HCT116 (cell line): ENCODE results near the gene COPG1. TPM values are rescaled to one million over a fixed set of nuclear protein-coding genes. Genes with fewer than 3 reads are reported as not detected.
A peak's percentile ranks its signal among the peaks of the same experiment; 100 is the strongest.

Source experiments
- ATAC-seq: fragments of 200-7000 bp; cut with Tn5 transposase; 2 replicates; pipeline ENCODE4 v1.9.1; 2020; ENCODE audit warnings: mild to moderate bottlenecking, moderate library complexity
- BruUV-seq: library from RNA; stranded (reverse); fragments of 400-500 nt; replicated peaks from 2 replicates; lab custom pipeline; 2021; lab: Mats Ljungman, UMichigan
- CTCF ChIA-PET: fragments of 300-600 bp; sonication (Branson Sonifier 250); formaldehyde crosslinking; loops from one replicate; lab custom pipeline; 2021; ENCODE audit warnings: antibody characterized with exemption; lab: Charles Lee
- POLR2A ChIA-PET: fragments of 300-600, 350-600 bp; sonication (Branson Sonifier 250); formaldehyde crosslinking; loops from one replicate; lab custom pipeline; 2021; ENCODE audit warnings: antibody characterized with exemption; lab: Charles Lee
- RAD21 ChIA-PET, 2 experiments: fragments of 300-600 bp; sonication (Branson Sonifier 250); formaldehyde crosslinking; loops; one replicate each; lab custom pipeline; 2023; ENCODE audit warnings: low total read pairs in 2 of 2; ENCODE audit not compliant: uncharacterized antibody in 2 of 2, unreplicated experiment in 2 of 2, low non-redundant PET in 1 of 2; lab: Charles Lee
- DNase-seq: peaks from one replicate; pipeline ENCODE4 v3.0.0-alpha.2; 2010; ENCODE audit warnings: low read depth, low spot score
- H2AFZ ChIP-seq: fragments of 200-600 bp; shearing (Covaris generic), sonication (generic); 2 replicates; pipeline ENCODE4 v1.6.1; 2017; ENCODE audit warnings: low read depth, mixed run types, mixed read lengths, antibody characterized with exemption, low read length; ENCODE audit not compliant: poor library complexity, severe bottlenecking
- H3K27ac ChIP-seq: 2 replicates; pipeline ENCODE4 v1.5.1; 2012; ENCODE audit warnings: low read depth, low read length
- H3K27me3 ChIP-seq: fragments of 200-600 bp; sonication (generic); 2 replicates; pipeline ENCODE4 v1.6.1; 2016; ENCODE audit warnings: mixed run types, low read length, mixed read lengths; ENCODE audit not compliant: insufficient read depth
- H3K36me3 ChIP-seq, 2 experiments: fragments of 200-500 bp in 1 of 2; fragments of 200-600 bp in 1 of 2; sonication (Bioruptor generic) in 1 of 2; sonication (generic) in 1 of 2; 2 replicates each; pipeline versions ENCODE4 v1.5.1 to v1.6.1; 2014 to 2016; ENCODE audit warnings: low read length in 2 of 2, inconsistent platforms in 1 of 2, mixed read lengths in 1 of 2, mixed run types in 1 of 2; ENCODE audit not compliant: insufficient read depth in 2 of 2, control insufficient read depth in 1 of 2
- H3K4me1 ChIP-seq, 2 experiments: fragments of 200-600 bp in 1 of 2; sonication (generic) in 1 of 2; 2 replicates each; pipeline versions ENCODE4 v1.5.1 to v1.6.1; 2012 to 2017; ENCODE audit warnings: low read length in 2 of 2, inconsistent platforms in 1 of 2, mild to moderate bottlenecking in 1 of 2, mixed read lengths in 1 of 2, mixed run types in 1 of 2, moderate library complexity in 1 of 2; ENCODE audit not compliant: insufficient read depth in 2 of 2, control insufficient read depth in 1 of 2
- H3K4me2 ChIP-seq: fragments of 200-600 bp; sonication (generic); 2 replicates; pipeline ENCODE4 v1.6.1; 2017; ENCODE audit warnings: mixed run types, low read length, mixed read lengths
- H3K4me3 ChIP-seq, 2 experiments: fragments of 200-600 bp in 1 of 2; sonication (generic) in 1 of 2; replicated peaks in 1 of 2; 2 replicates each; pipeline ENCODE4 v1.5.1; 2011 to 2016; ENCODE audit warnings: low read length in 2 of 2, control low read depth in 1 of 2, low read depth in 1 of 2, mild to moderate bottlenecking in 1 of 2, mixed read lengths in 1 of 2, mixed run types in 1 of 2
- H3K79me2 ChIP-seq: fragments of 200-600 bp; sonication (generic); 2 replicates; pipeline ENCODE4 v1.6.1; 2017; ENCODE audit warnings: mild to moderate bottlenecking, mixed run types, low read length, moderate library complexity, mixed read lengths; ENCODE audit not compliant: insufficient read depth
- H3K9ac ChIP-seq: fragments of 200-600 bp; sonication (generic); 2 replicates; pipeline ENCODE4 v1.6.1; 2016; ENCODE audit warnings: low read length, mixed read lengths
- H3K9me2 ChIP-seq: fragments of 200-600 bp; sonication (generic), shearing (Covaris generic); 2 replicates; pipeline ENCODE4 v1.6.1; 2017; ENCODE audit warnings: mixed run types, mild to moderate bottlenecking, moderate library complexity; ENCODE audit not compliant: insufficient read depth
- H3K9me3 ChIP-seq, 2 experiments: fragments of 200-500 bp in 1 of 2; fragments of 200-600 bp in 1 of 2; sonication (Bioruptor generic) in 1 of 2; sonication (generic) in 1 of 2; 2 replicates each; pipeline ENCODE4 v1.6.1; 2014 to 2017; ENCODE audit warnings: low read length in 2 of 2, mixed read lengths in 2 of 2, inconsistent platforms in 1 of 2, low read depth in 1 of 2, mild to moderate bottlenecking in 1 of 2, mixed run types in 1 of 2, moderate library complexity in 1 of 2; ENCODE audit not compliant: control insufficient read depth in 1 of 2, insufficient read depth in 1 of 2
- H4K20me1 ChIP-seq: fragments of 200-600 bp; sonication (generic), shearing (Covaris generic); 2 replicates; pipeline ENCODE4 v1.6.1; 2017; ENCODE audit warnings: mixed run types, mild to moderate bottlenecking, moderate library complexity; ENCODE audit not compliant: insufficient read depth
- CBX3 ChIP-seq: IDR thresholded peaks from 2 replicates; pipeline ENCODE4 v1.6.1; 2012; ENCODE audit warnings: low read depth
- CEBPB ChIP-seq: IDR thresholded peaks from 2 replicates; pipeline ENCODE4 v1.6.1; 2012; ENCODE audit warnings: low read depth
- ELF1 ChIP-seq: IDR thresholded peaks from 2 replicates; pipeline ENCODE4 v1.6.1; 2012; ENCODE audit warnings: low read depth, borderline replicate concordance
- EZH2 ChIP-seq: fragments of 200-600 bp; sonication (generic); IDR thresholded peaks from 2 replicates; pipeline ENCODE4 v1.6.1; 2017; ENCODE audit warnings: antibody characterized with exemption, mixed run types
- POLR2A ChIP-seq: IDR thresholded peaks from 2 replicates; pipeline ENCODE4 v1.7.0; 2011; ENCODE audit warnings: borderline replicate concordance; ENCODE audit not compliant: insufficient read depth, insufficient read length; ENCODE audit errors: extremely low read depth
- POLR2AphosphoS5 ChIP-seq: IDR thresholded peaks from 2 replicates; pipeline ENCODE4 v1.6.1; 2011; ENCODE audit warnings: mild to moderate bottlenecking, low read depth, low read length, moderate library complexity
- SP1 ChIP-seq: IDR thresholded peaks from 2 replicates; pipeline ENCODE4 v1.6.1; 2012; ENCODE audit warnings: low read depth
- TCF7L2 ChIP-seq: IDR thresholded peaks from 2 replicates; pipeline ENCODE4 v1.7.0; 2011; ENCODE audit warnings: borderline replicate concordance, inconsistent platforms; ENCODE audit not compliant: insufficient read depth, insufficient read length; ENCODE audit errors: extremely low read depth
- ZFX ChIP-seq: fragments of 450-650 bp; IDR thresholded peaks from 2 replicates; pipeline ENCODE4 v1.6.1; 2017
- intact Hi-C: fragments of 100-400 bp; cut with micrococcal nuclease; formaldehyde crosslinking; loops from 2 replicates; pipeline ENCODE4 v1.10.0; 2022
- total RNA-seq: library from RNA; stranded (reverse); gene quantifications from one replicate; pipeline ENCODE4 v1.2.1, GENCODE V29; 2021; ENCODE audit not compliant: unreplicated experiment
- TF ChIP-seq, protein P1 (sequence below): IDR thresholded peaks from 2 replicates; pipeline ENCODE4 v1.6.1; 2011; ENCODE audit warnings: mild to moderate bottlenecking, low read length, moderate library complexity; ENCODE audit not compliant: insufficient replicate concordance; ENCODE audit errors: extremely low read depth
- TF ChIP-seq, protein P2 (sequence below): IDR thresholded peaks from 2 replicates; pipeline ENCODE4 v1.6.1; 2012; ENCODE audit warnings: low read depth
- TF ChIP-seq, protein P3 (sequence below), 3 experiments: fragments of 200-600 bp in 1 of 3; sonication (generic) in 1 of 3; IDR thresholded peaks in 2 of 3; conservative IDR thresholded peaks in 1 of 3; 2 replicates each; pipeline ENCODE4 v1.5.1; 2012 to 2017; ENCODE audit warnings: low read depth in 2 of 3, low read length in 2 of 3, antibody characterized with exemption in 1 of 3, borderline replicate concordance in 1 of 3, control low read depth in 1 of 3, mild to moderate bottlenecking in 1 of 3, mixed read lengths in 1 of 3, mixed run types in 1 of 3, moderate library complexity in 1 of 3; ENCODE audit not compliant: insufficient read depth in 1 of 3

Gene COPG1
- total RNA-seq, 1 experiment from 2014 or later, result 182 TPM

DNA sequence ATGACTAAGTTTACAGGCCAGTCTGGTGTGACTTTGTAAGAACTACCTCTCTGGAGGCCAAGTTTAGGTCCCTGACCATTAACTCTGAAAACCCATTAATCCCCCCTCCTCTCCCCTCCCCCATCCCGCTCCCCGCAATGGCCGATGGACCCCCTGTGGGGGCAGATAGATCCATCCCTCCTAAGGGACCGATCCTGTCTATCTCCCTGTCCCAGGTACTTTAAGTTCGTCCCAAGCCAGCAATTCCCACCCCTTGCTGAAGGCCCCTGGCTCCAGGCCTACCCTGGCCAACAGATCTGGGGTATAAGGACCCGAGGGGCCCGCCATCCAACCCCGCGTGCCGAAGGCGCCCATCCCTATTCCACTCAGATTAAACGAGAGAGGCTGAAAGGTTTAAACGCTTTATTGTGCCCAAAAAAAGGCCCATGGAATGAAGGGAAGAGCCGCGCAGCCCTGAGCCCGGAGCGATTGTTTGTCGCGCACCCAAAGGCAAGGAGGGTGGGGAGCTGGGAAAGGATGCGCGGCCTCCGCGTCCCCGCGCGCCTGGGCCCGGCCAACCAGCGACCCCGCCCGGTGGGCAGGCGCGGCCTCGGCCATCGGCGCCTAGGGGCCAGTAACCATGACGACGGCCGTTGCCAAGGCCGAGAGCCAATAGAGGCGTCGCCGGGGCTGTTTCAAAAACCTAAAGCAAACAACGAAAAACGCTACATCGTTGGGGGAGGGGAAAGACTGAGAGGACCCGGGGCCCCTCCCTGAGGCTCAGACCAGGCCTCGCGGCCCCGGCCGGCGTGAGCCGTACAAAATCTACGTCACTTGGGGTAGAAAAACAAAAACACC lies 65.2 kb downstream of the COPG1 start:
- ATAC-seq (peak; percentile 52), DNase-seq (peak; percentile 51)
- Histone ChIP-seq H3K4me1 (peaks cover 14 to 34% of the 10 kb centered on the region in 2 experiments), H3K9me2 (no peaks in the 10 kb centered on the region), H3K9ac (peak overlapping the region; percentile 95), H3K4me3 (peak overlapping the region; percentile 85 to 93), H3K79me2 (peaks cover 7% of the 10 kb centered on the region; the same call in 1 of the 2 replicates), H2AFZ (no peak overlapping the region), H3K4me2 (peak overlapping the region; percentile 95), H3K9me3 (no peaks in the 10 kb centered on the region), H3K27me3 (no peaks in the 10 kb centered on the region), H3K27ac (peak overlapping the region; percentile 84), H4K20me1 (no peaks in the 10 kb centered on the region), H3K36me3 (no peaks in the 10 kb centered on the region)
- intact Hi-C loops, result no loop called here
- ChIA-PET POLR2A (interaction anchor here (0.9 to 2.4 kb wide), 3 partner anchors 14 to 311 kb away, joined by 3 to 11 read pairs (median 3); no protein-coding TSS in a partner anchor), RAD21 (no interaction called here), CTCF (interaction anchor here (0.7 kb wide), 1 partner anchor 10 kb away, joined by 3 read pairs; no protein-coding TSS in a partner anchor)
- no peak for TF ChIP-seq CBX3
- TF ChIP-seq, protein P1, sequence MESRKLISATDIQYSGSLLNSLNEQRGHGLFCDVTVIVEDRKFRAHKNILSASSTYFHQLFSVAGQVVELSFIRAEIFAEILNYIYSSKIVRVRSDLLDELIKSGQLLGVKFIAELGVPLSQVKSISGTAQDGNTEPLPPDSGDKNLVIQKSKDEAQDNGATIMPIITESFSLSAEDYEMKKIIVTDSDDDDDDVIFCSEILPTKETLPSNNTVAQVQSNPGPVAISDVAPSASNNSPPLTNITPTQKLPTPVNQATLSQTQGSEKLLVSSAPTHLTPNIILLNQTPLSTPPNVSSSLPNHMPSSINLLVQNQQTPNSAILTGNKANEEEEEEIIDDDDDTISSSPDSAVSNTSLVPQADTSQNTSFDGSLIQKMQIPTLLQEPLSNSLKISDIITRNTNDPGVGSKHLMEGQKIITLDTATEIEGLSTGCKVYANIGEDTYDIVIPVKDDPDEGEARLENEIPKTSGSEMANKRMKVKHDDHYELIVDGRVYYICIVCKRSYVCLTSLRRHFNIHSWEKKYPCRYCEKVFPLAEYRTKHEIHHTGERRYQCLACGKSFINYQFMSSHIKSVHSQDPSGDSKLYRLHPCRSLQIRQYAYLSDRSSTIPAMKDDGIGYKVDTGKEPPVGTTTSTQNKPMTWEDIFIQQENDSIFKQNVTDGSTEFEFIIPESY, result no peak
- no peak for TF ChIP-seq ZFX
- TF ChIP-seq POLR2AphosphoS5, result peak; percentile 70
- TF ChIP-seq CEBPB, result no peak
- no peak for TF ChIP-seq SP1
- TF ChIP-seq, protein P2, sequence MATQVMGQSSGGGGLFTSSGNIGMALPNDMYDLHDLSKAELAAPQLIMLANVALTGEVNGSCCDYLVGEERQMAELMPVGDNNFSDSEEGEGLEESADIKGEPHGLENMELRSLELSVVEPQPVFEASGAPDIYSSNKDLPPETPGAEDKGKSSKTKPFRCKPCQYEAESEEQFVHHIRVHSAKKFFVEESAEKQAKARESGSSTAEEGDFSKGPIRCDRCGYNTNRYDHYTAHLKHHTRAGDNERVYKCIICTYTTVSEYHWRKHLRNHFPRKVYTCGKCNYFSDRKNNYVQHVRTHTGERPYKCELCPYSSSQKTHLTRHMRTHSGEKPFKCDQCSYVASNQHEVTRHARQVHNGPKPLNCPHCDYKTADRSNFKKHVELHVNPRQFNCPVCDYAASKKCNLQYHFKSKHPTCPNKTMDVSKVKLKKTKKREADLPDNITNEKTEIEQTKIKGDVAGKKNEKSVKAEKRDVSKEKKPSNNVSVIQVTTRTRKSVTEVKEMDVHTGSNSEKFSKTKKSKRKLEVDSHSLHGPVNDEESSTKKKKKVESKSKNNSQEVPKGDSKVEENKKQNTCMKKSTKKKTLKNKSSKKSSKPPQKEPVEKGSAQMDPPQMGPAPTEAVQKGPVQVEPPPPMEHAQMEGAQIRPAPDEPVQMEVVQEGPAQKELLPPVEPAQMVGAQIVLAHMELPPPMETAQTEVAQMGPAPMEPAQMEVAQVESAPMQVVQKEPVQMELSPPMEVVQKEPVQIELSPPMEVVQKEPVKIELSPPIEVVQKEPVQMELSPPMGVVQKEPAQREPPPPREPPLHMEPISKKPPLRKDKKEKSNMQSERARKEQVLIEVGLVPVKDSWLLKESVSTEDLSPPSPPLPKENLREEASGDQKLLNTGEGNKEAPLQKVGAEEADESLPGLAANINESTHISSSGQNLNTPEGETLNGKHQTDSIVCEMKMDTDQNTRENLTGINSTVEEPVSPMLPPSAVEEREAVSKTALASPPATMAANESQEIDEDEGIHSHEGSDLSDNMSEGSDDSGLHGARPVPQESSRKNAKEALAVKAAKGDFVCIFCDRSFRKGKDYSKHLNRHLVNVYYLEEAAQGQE, result no peak
- TF ChIP-seq POLR2A, result peak; percentile 50
- TF ChIP-seq EZH2, result no peak
- TF ChIP-seq, protein P3, sequence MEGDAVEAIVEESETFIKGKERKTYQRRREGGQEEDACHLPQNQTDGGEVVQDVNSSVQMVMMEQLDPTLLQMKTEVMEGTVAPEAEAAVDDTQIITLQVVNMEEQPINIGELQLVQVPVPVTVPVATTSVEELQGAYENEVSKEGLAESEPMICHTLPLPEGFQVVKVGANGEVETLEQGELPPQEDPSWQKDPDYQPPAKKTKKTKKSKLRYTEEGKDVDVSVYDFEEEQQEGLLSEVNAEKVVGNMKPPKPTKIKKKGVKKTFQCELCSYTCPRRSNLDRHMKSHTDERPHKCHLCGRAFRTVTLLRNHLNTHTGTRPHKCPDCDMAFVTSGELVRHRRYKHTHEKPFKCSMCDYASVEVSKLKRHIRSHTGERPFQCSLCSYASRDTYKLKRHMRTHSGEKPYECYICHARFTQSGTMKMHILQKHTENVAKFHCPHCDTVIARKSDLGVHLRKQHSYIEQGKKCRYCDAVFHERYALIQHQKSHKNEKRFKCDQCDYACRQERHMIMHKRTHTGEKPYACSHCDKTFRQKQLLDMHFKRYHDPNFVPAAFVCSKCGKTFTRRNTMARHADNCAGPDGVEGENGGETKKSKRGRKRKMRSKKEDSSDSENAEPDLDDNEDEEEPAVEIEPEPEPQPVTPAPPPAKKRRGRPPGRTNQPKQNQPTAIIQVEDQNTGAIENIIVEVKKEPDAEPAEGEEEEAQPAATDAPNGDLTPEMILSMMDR (IDR thresholded peaks at IDR 0.05 in 2 of 3, conservative IDR thresholded peaks at IDR 0.05 in 1 of 3; ENCODE audit: borderline replicate concordance in 1 of 3, insufficient read depth in 1 of 3, low read depth in 2 of 3, low read length in 2 of 3), result peak in 1 of 3 experiments; percentile 12; a peak in 1 of 6 replicates
- no peak for TF ChIP-seq ELF1
- TF ChIP-seq TCF7L2, result peak; percentile 11
- BruUV-seq, result TSS peak; percentile 81
